Gastrocnemius medialis (tissue), 4 donors: ENCODE measurements around the gene CRHBP. TPM values are rescaled to one million over a fixed set of nuclear protein-coding genes. Genes with fewer than 3 reads are reported as not detected.

ENCODE experiments used
- ATAC-seq, 2 donors: fragments of 150-250 bp; one replicate each; pipeline ENCODE4 v1.9.1; 2016
- DNase-seq, 2 donors: peaks; one replicate each; pipeline ENCODE4 v3.0.0-alpha.2; 2019
- H3K27ac ChIP-seq, 4 donors: fragments of 200-600 bp; sonication (generic); 1 replicate in 1 of 4; 2 replicates in 3 of 4; pipeline ENCODE4 v1.5.1; 2016 to 2018; ENCODE audit warnings: mild to moderate bottlenecking in 2 of 4, moderate library complexity in 1 of 4
- H3K27me3 ChIP-seq, 3 donors: fragments of 200-600 bp; sonication (generic) in 2 of 3; 1 replicate in 1 of 3; 2 replicates in 2 of 3; pipeline versions ENCODE4 v1.5.1 to v1.6.0; 2016 to 2019; ENCODE audit warnings: mild to moderate bottlenecking in 1 of 3, moderate library complexity in 1 of 3
- H3K36me3 ChIP-seq, 2 donors: fragments of 200-600 bp; sonication (generic) in 1 of 2; one replicate each; pipeline ENCODE4 v1.5.1; 2017 to 2018
- H3K4me1 ChIP-seq, 2 donors: fragments of 200-600 bp; sonication (generic) in 1 of 2; one replicate each; pipeline ENCODE4 v1.5.1; 2016 to 2017; ENCODE audit warnings: mild to moderate bottlenecking in 2 of 2
- H3K4me3 ChIP-seq, 4 donors: fragments of 200-600 bp; sonication (generic) in 3 of 4; 1 replicate in 1 of 4; 2 replicates in 3 of 4; pipeline ENCODE4 v1.5.1; 2016 to 2019; ENCODE audit warnings: mild to moderate bottlenecking in 2 of 4
- H3K9me3 ChIP-seq, 3 donors: fragments of 200-600 bp; sonication (generic) in 2 of 3; 1 replicate in 1 of 3; 2 replicates in 2 of 3; pipeline ENCODE4 v1.5.1; 2016 to 2019
- CTCF ChIP-seq, 5 experiments: fragments of 450-650 bp in 3 of 5; fragments of 200-600 bp in 2 of 5; sonication (generic) in 2 of 5; IDR thresholded peaks in 4 of 5; conservative IDR thresholded peaks in 1 of 5; 1 replicate in 4 of 5; 2 replicates in 1 of 5; pipeline ENCODE4 v1.5.1; 2016 to 2019; ENCODE audit warnings: antibody characterized with exemption in 5 of 5, mild to moderate bottlenecking in 3 of 5, moderate library complexity in 3 of 5
- POLR2A ChIP-seq, 2 donors: fragments of 450-650 bp; IDR thresholded peaks; one replicate each; pipeline ENCODE4 v1.6.1; 2017; ENCODE audit warnings: antibody characterized with exemption in 2 of 2, mild to moderate bottlenecking in 2 of 2, moderate library complexity in 2 of 2
- in situ Hi-C, 4 donors: fragments of 200-750 bp; cut with MboI; loops; one replicate each; pipeline versions ENCODE4 v1.15.0 to v1.8.0; 2017; ENCODE audit warnings: low sequenced_read_pairs in 4 of 4
- intact Hi-C: fragments of 100-400 bp; cut with DNase I; formaldehyde crosslinking; loops from one replicate; pipeline ENCODE4 v1.15.1; 2023; ENCODE audit warnings: low total_unique reads
- total RNA-seq, 4 donors: library from RNA; depleted of rRNA; stranded (reverse); fragments of >200 nt; gene quantifications; one replicate each; pipeline versions ENCODE4 v1.1.0 to v1.2.3, GENCODE V29; 2016

CRHBP gene
- total RNA-seq, 4 donors from 2014 or later, result 0.36 to 0.61 (median 0.38) TPM; not detected in 1

- ATAC-seq (no peak), DNase-seq (no peak)
- H3K27me3 ChIP-seq, result no peaks in the 10 kb centered on the region
- TF ChIP-seq POLR2A (IDR thresholded peaks at IDR 0.05), result no peak
- TF ChIP-seq CTCF (IDR thresholded peaks at IDR 0.05 in 4 of 5, conservative IDR thresholded peaks at IDR 0.05 in 1 of 5), result no peak
- intact Hi-C loops (no loop called here), in situ Hi-C loops (no loop called here)
- no peak overlapping the region for H3K4me3 ChIP-seq
- H3K9me3 ChIP-seq, result no peaks in the 10 kb centered on the region
- H3K27ac ChIP-seq, result no peak overlapping the region
- H3K36me3 ChIP-seq, result no peaks in the 10 kb centered on the region
- no peaks in the 10 kb centered on the region for H3K4me1 ChIP-seq
Measured at GRCh38 chr5:76971511-76971910, 18.7 kb downstream of the CRHBP start.

- in situ Hi-C loops (no loop called here), intact Hi-C loops (no loop called here)
- no peak for TF ChIP-seq CTCF (IDR thresholded peaks at IDR 0.05 in 4 of 5, conservative IDR thresholded peaks at IDR 0.05 in 1 of 5)
- TF ChIP-seq POLR2A (IDR thresholded peaks at IDR 0.05), result no peak
- no peaks in the 10 kb centered on the region for H3K9me3 ChIP-seq
- ATAC-seq (no peak), DNase-seq (no peak)
- no peaks in the 10 kb centered on the region for H3K36me3 ChIP-seq
- no peaks in the 10 kb centered on the region for H3K4me1 ChIP-seq
- no peak overlapping the region for H3K27ac ChIP-seq
- H3K27me3 ChIP-seq, result no peaks in the 10 kb centered on the region
- H3K4me3 ChIP-seq, result no peak overlapping the region
Measured at GRCh38 chr5:76972689-76973088, 19.8 kb downstream of the CRHBP start.

GRCh38 chr5:76974785-76975184 is 21.9 kb downstream of the CRHBP start:
- intact Hi-C loops, result no loop called here

GRCh38 chr5:76978869-76979268 is 26.0 kb downstream of the CRHBP start:
- intact Hi-C loops, result no loop called here
- no peak overlapping the region for H3K27ac ChIP-seq
- no peaks in the 10 kb centered on the region for H3K36me3 ChIP-seq
- no peaks in the 10 kb centered on the region for H3K9me3 ChIP-seq
- DNase-seq, result no peak
- in situ Hi-C loops, result no loop called here
- no peak for ATAC-seq
- no peaks in the 10 kb centered on the region for H3K4me1 ChIP-seq
- H3K27me3 ChIP-seq, result no peaks in the 10 kb centered on the region
- no peak overlapping the region for H3K4me3 ChIP-seq
- no peak for TF ChIP-seq POLR2A (IDR thresholded peaks at IDR 0.05)
- no peak for TF ChIP-seq CTCF (IDR thresholded peaks at IDR 0.05 in 4 of 5, conservative IDR thresholded peaks at IDR 0.05 in 1 of 5)

More at GRCh38 chr5:76974785-76975184, 21.9 kb downstream of the CRHBP start:
- Histone ChIP-seq H3K4me3 (no peak overlapping the region), H3K9me3 (no peaks in the 10 kb centered on the region), H3K27ac (no peak overlapping the region), H3K4me1 (no peaks in the 10 kb centered on the region), H3K27me3 (no peaks in the 10 kb centered on the region), H3K36me3 (no peaks in the 10 kb centered on the region)
- TF ChIP-seq POLR2A (IDR thresholded peaks at IDR 0.05), result no peak
- no peak for TF ChIP-seq CTCF (IDR thresholded peaks at IDR 0.05 in 4 of 5, conservative IDR thresholded peaks at IDR 0.05 in 1 of 5)
- no peak for DNase-seq
- in situ Hi-C loops, result no loop called here
- no peak for ATAC-seq

- Histone ChIP-seq H3K9me3 (no peaks in the 10 kb centered on the region), H3K4me3 (no peak overlapping the region), H3K27ac (no peak overlapping the region), H3K4me1 (no peaks in the 10 kb centered on the region), H3K27me3 (no peaks in the 10 kb centered on the region), H3K36me3 (no peaks in the 10 kb centered on the region)
- ATAC-seq (no peak), DNase-seq (no peak)
- TF ChIP-seq POLR2A (IDR thresholded peaks at IDR 0.05) (no peak), CTCF (IDR thresholded peaks at IDR 0.05 in 4 of 5, conservative IDR thresholded peaks at IDR 0.05 in 1 of 5) (no peak)
- in situ Hi-C loops, result no loop called here
- intact Hi-C loops, result no loop called here
Measured at GRCh38 chr5:76980518-76981144, 27.8 kb downstream of the CRHBP start.
